GM12865 (cell line): ENCODE measurements around the gene SCN4A.
A peak's percentile ranks its signal among the peaks of the same experiment; 100 is the strongest.

Experiments used
- DNase-seq: peaks from one replicate; pipeline ENCODE4 v3.0.0; 2010; ENCODE audit warnings: low read depth
- H3K4me3 ChIP-seq: 2 replicates; pipeline ENCODE4 v1.5.1; 2011; ENCODE audit warnings: mild to moderate bottlenecking, low read depth, low read length, control low read depth
- CTCF ChIP-seq: IDR thresholded peaks from 2 replicates; pipeline ENCODE4 v1.5.1; 2011; ENCODE audit warnings: low read length, control low read depth, low read depth, inconsistent platforms; ENCODE audit not compliant: insufficient read depth; ENCODE audit errors: missing control alignments

Gene SCN4A

GRCh38 chr17:63931981-63932561, 40.6 kb downstream of the SCN4A start, which contains the start of gene CD79B:
Gene CD79B (minus strand): TSS chr17:63932331. CDS start chr17:63932261, 70 bp downstream.
- peak; percentile 88 for DNase-seq
- H3K4me3 ChIP-seq, result peak within 1 kb of the TSS; percentile 90
- no peak for TF ChIP-seq CTCF

- DNase-seq, result peak; percentile 82
- TF ChIP-seq CTCF, result no peak
- H3K4me3 ChIP-seq, result peak overlapping the region; percentile 90
Measured at GRCh38 chr17:63930951-63931575, 41.7 kb downstream of the SCN4A start.

- DNase-seq, result no peak
- peak overlapping the region; percentile 90 for H3K4me3 ChIP-seq
- no peak for TF ChIP-seq CTCF
Measured at GRCh38 chr17:63929860-63930766, 42.6 kb downstream of the SCN4A start.

GRCh38 chr17:63928966-63929695, 43.6 kb downstream of the SCN4A start:
- H3K4me3 ChIP-seq, result no peak overlapping the region
- no peak for DNase-seq
- TF ChIP-seq CTCF, result no peak

- no peak for TF ChIP-seq CTCF
- H3K4me3 ChIP-seq, result no peak overlapping the region
Measured at GRCh38 chr17:63928172-63928666, 44.5 kb downstream of the SCN4A start.

GRCh38 chr17:63927464-63928171, 45.1 kb downstream of the SCN4A start:
- 0 out of 2 replicates have a peak overlapping the region, but pooled peaks have one; percentile 5 for H3K4me3 ChIP-seq
- TF ChIP-seq CTCF, result no peak
- peak; percentile 50 for DNase-seq

More at GRCh38 chr17:63928172-63928666, 44.5 kb downstream of the SCN4A start:
- DNase-seq, result no peak
